ENCODE data around the gene SACM1L.

The SACM1L gene

DNA sequence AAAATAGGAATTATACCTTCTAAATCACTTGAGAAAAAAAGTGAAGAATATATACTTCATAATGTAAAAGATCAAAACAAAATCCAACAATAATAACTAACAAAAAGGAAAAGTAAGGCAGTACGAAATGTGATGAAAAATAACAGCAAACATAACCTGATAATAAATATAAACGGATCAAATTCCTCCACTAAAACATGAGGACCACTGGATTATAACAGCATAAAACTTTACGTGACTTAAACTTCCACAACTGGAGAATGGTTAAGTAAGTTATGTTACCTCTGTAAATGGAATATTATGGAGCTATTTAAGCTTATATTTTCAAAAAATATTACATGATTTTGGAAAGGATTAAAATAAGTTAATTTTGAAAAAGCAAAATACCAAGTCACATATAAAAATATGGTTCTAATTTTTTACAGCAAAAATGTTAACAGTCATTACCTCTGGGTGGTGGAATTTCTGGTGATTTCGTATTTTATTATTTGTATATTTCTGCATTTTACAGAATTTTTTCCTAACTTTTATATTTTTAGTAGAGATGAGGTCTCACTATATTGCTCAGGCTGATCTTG, 100.1 kb downstream of the SACM1L start:
- TF ChIP-seq, protein P1, sequence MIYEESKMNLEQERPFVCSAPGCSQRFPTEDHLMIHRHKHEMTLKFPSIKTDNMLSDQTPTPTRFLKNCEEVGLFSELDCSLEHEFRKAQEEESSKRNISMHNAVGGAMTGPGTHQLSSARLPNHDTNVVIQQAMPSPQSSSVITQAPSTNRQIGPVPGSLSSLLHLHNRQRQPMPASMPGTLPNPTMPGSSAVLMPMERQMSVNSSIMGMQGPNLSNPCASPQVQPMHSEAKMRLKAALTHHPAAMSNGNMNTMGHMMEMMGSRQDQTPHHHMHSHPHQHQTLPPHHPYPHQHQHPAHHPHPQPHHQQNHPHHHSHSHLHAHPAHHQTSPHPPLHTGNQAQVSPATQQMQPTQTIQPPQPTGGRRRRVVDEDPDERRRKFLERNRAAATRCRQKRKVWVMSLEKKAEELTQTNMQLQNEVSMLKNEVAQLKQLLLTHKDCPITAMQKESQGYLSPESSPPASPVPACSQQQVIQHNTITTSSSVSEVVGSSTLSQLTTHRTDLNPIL (CRISPR knock-in tag; IDR thresholded peaks at IDR 0.05; ENCODE audit: low read depth), result no peak
- TF ChIP-seq BACH2 (CRISPR knock-in tag; IDR thresholded peaks at IDR 0.05; ENCODE audit: borderline replicate concordance) (no peak), ZNF8 (CRISPR knock-in tag; IDR thresholded peaks at IDR 0.05) (no peak), RARB (CRISPR knock-in tag; IDR thresholded peaks at IDR 0.05) (no peak)
- ATAC-seq, result no peak

- no peak for ATAC-seq
- TF ChIP-seq ISL1 (CRISPR knock-in tag; IDR thresholded peaks at IDR 0.05) (no peak), CSDC2 (CRISPR knock-in tag; IDR thresholded peaks at IDR 0.05) (no peak), ESRRG (CRISPR knock-in tag; IDR thresholded peaks at IDR 0.05) (no peak), TOX (CRISPR knock-in tag; IDR thresholded peaks at IDR 0.05; ENCODE audit: borderline replicate concordance) (no peak)
- TF ChIP-seq, protein P2, sequence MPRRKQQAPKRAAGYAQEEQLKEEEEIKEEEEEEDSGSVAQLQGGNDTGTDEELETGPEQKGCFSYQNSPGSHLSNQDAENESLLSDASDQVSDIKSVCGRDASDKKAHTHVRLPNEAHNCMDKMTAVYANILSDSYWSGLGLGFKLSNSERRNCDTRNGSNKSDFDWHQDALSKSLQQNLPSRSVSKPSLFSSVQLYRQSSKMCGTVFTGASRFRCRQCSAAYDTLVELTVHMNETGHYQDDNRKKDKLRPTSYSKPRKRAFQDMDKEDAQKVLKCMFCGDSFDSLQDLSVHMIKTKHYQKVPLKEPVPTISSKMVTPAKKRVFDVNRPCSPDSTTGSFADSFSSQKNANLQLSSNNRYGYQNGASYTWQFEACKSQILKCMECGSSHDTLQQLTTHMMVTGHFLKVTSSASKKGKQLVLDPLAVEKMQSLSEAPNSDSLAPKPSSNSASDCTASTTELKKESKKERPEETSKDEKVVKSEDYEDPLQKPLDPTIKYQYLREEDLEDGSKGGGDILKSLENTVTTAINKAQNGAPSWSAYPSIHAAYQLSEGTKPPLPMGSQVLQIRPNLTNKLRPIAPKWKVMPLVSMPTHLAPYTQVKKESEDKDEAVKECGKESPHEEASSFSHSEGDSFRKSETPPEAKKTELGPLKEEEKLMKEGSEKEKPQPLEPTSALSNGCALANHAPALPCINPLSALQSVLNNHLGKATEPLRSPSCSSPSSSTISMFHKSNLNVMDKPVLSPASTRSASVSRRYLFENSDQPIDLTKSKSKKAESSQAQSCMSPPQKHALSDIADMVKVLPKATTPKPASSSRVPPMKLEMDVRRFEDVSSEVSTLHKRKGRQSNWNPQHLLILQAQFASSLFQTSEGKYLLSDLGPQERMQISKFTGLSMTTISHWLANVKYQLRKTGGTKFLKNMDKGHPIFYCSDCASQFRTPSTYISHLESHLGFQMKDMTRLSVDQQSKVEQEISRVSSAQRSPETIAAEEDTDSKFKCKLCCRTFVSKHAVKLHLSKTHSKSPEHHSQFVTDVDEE (CRISPR knock-in tag; IDR thresholded peaks at IDR 0.05), result no peak
Measured at GRCh38 chr3:45790596-45790995, 101.4 kb downstream of the SACM1L start.

GRCh38 chr3:45792036-45792435, 102.8 kb downstream of the SACM1L start:
- no peak for ATAC-seq
- TF ChIP-seq ZFP3 (CRISPR knock-in tag; IDR thresholded peaks at IDR 0.05) (no peak), SNAI2 (CRISPR knock-in tag; IDR thresholded peaks at IDR 0.05) (no peak), TOX (CRISPR knock-in tag; IDR thresholded peaks at IDR 0.05; ENCODE audit: borderline replicate concordance) (no peak), PPARA (CRISPR knock-in tag; IDR thresholded peaks at IDR 0.05; ENCODE audit: borderline replicate concordance) (no peak), OSR1 (CRISPR knock-in tag; IDR thresholded peaks at IDR 0.05) (no peak), POU6F1 (CRISPR knock-in tag; IDR thresholded peaks at IDR 0.05; ENCODE audit: borderline replicate concordance, low read depth) (no peak), ESRRG (CRISPR knock-in tag; IDR thresholded peaks at IDR 0.05) (no peak), RARB (CRISPR knock-in tag; IDR thresholded peaks at IDR 0.05) (no peak), GLIS3 (CRISPR knock-in tag; IDR thresholded peaks at IDR 0.05) (no peak), BACH2 (CRISPR knock-in tag; IDR thresholded peaks at IDR 0.05; ENCODE audit: borderline replicate concordance) (no peak), ZFP30 (CRISPR knock-in tag; IDR thresholded peaks at IDR 0.05) (no peak), ZNF565 (CRISPR knock-in tag; conservative IDR thresholded peaks at IDR 0.05; ENCODE audit: low read depth) (no peak), ZC3H10 (CRISPR knock-in tag; IDR thresholded peaks at IDR 0.05) (no peak), ZNF70 (CRISPR knock-in tag; IDR thresholded peaks at IDR 0.05) (no peak)
- TF ChIP-seq, protein P3, sequence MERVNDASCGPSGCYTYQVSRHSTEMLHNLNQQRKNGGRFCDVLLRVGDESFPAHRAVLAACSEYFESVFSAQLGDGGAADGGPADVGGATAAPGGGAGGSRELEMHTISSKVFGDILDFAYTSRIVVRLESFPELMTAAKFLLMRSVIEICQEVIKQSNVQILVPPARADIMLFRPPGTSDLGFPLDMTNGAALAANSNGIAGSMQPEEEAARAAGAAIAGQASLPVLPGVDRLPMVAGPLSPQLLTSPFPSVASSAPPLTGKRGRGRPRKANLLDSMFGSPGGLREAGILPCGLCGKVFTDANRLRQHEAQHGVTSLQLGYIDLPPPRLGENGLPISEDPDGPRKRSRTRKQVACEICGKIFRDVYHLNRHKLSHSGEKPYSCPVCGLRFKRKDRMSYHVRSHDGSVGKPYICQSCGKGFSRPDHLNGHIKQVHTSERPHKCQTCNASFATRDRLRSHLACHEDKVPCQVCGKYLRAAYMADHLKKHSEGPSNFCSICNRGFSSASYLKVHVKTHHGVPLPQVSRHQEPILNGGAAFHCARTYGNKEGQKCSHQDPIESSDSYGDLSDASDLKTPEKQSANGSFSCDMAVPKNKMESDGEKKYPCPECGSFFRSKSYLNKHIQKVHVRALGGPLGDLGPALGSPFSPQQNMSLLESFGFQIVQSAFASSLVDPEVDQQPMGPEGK (CRISPR knock-in tag; IDR thresholded peaks at IDR 0.05; ENCODE audit: borderline replicate concordance), result no peak
- TF ChIP-seq, protein P2 (CRISPR knock-in tag; IDR thresholded peaks at IDR 0.05), result no peak
- TF ChIP-seq, protein P1 (CRISPR knock-in tag; IDR thresholded peaks at IDR 0.05; ENCODE audit: low read depth), result no peak
